ENCODE data around the gene TXNRD2. TPM values are rescaled to one million over a fixed set of nuclear protein-coding genes. Genes with fewer than 3 reads are reported as not detected.
A peak's percentile ranks its signal among the peaks of the same experiment; 100 is the strongest.

TXNRD2 gene
- total and polyA plus RNA-seq, 2 of the 4 experiments (the other 2 are of a cell fraction), result 15.6 to 25.7 TPM

DNA sequence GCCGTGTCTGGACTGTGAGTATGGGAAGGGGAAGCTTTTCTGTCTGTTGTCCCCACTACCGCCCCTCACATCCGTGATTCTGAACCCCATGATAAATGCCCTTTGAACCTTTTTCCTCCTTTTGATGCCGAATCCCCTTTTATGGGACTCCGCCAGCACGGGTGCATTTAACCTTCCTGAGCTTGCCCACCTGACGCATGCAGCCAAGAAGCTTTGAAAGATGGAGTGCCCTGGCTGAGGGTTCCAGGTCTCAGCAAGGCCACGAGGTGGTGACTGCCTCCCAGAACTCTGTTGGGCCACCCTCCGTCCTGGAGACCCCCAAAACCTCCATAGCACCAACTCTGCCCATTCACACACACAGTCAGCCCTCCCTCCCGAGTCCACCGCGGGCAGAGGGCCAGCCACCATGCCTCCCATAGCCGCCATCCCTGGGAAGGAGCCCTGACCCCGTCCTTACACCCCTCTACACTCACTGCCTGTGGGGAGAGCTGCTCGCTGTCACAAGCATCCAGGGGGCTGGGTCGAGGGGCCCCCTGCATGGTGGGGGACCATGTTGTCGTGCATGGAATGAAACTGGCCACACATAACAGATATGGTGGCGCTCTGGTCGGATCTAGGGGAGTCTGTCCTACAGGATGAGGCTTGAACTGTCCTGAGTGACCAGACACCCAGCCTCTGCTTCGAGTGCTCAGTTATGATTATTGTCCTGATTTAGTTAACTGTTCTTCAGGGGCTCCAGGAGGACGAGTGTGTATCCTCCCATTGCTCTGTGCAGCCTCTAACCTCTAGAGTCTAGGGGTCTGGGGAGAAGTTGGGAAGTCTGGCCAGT is 868 bp downstream of the TXNRD2 start:
- H3K4me3 ChIP-seq (ENCODE audit: insufficient read depth, low read depth, low read length), result peak overlapping the region; percentile 91
- BruUV-seq (replicated peaks), result no TSS peak
- DNase-seq (no peak), ATAC-seq (ENCODE audit: low read depth) (no peak)
- in situ Hi-C loops (cut with MboI; ENCODE audit: low sequenced_read_pairs) (no loop called here), dilution Hi-C loops (cut with HindIII; ENCODE audit: low sequenced_read_pairs, unreplicated experiment) (no loop called here), intact Hi-C loops (cut with micrococcal nuclease) (loop anchor here (5.0 kb wide), 1 partner anchor 48 kb away; no protein-coding TSS in a partner anchor)
- H3K4ac ChIP-seq (ENCODE audit: low read depth, low read length), result peak overlapping the region; percentile 95
- peaks cover 3% of the 10 kb centered on the region for H3K36me3 ChIP-seq (ENCODE audit: control insufficient read depth, insufficient read depth, low read length)
- POLR2A ChIA-PET (ENCODE audit: unreplicated experiment), result no interaction called here
- peak overlapping the region; percentile 98 for H3K23ac ChIP-seq (ENCODE audit: low read depth, low read length)
- peak overlapping the region; percentile 99 for H2BK5ac ChIP-seq (ENCODE audit: low read depth, low read length, poor library complexity, severe bottlenecking)
- peak overlapping the region; percentile 100 for H2AK9ac ChIP-seq (replicated peaks; ENCODE audit: low read depth, low read length, poor library complexity)
- peak overlapping the region; percentile 72 for H3K18ac ChIP-seq (ENCODE audit: low read depth, low read length)
- H3K9me3 ChIP-seq (ENCODE audit: control insufficient read depth, insufficient read depth, low read length), result peaks cover 8% of the 10 kb centered on the region
- H2BK120ac ChIP-seq (ENCODE audit: low read depth, low read length), result peak overlapping the region; percentile 75
- H3K4me2 ChIP-seq (ENCODE audit: low read depth, low read length), result peak overlapping the region; percentile 92
- peaks cover 11% of the 10 kb centered on the region for H3K9me1 ChIP-seq (ENCODE audit: insufficient read depth, low read length)
- peak overlapping the region; percentile 80; the same call in 2 of the 3 replicates for H2BK15ac ChIP-seq (ENCODE audit: low read depth, low read length)
- H3K14ac ChIP-seq (replicated peaks; ENCODE audit: low read depth, low read length), result peak overlapping the region; percentile 96
- H2AK5ac ChIP-seq (ENCODE audit: low read depth, low read length), result peak overlapping the region; percentile 95
- H3K9ac ChIP-seq (ENCODE audit: low read depth, low read length), result peak overlapping the region; percentile 100
- H4K5ac ChIP-seq (ENCODE audit: low read depth, low read length), result peak overlapping the region; percentile 95
- H4K8ac ChIP-seq (ENCODE audit: low read depth in 2 of 2, low read length in 2 of 2), result peak overlapping the region; percentile 95 to 96
- CTCF ChIA-PET, result no interaction called here
- H3K27ac ChIP-seq (ENCODE audit: insufficient read depth, low read length), result peak overlapping the region; percentile 99
- H2AFZ ChIP-seq (replicated peaks; ENCODE audit: low read length, poor library complexity), result peak overlapping the region; percentile 97
- H2BK20ac ChIP-seq (ENCODE audit: low read depth, low read length), result peak overlapping the region; percentile 46
- WGBS, 2 experiments (ENCODE audit: extremely low coverage in 2 of 2, insufficient read length in 1 of 2), result 83% methylated on average over 12 of the region's 21 CpGs; no CpG with 5 or more reads in 1 of the 2 experiments
- no peaks in the 10 kb centered on the region for H4K20me1 ChIP-seq (ENCODE audit: insufficient read depth, low read length)
- peaks cover 24% of the 10 kb centered on the region for H3K4me1 ChIP-seq (ENCODE audit: control insufficient read depth, insufficient read depth, low read length)
- no peaks in the 10 kb centered on the region for H3K27me3 ChIP-seq (ENCODE audit: control insufficient read depth, insufficient read depth, low read length)
- peaks cover 40 to 71% of the 10 kb centered on the region in 2 experiments for H3K79me1 ChIP-seq (ENCODE audit: low read depth in 1 of 2, low read length in 2 of 2)
- peak overlapping the region; percentile 85 for H3K56ac ChIP-seq (ENCODE audit: extremely low read depth, insufficient read depth, low read length)
- H4K91ac ChIP-seq (ENCODE audit: insufficient read depth, low read depth, low read length), result peak overlapping the region; percentile 97
- no peak for TF ChIP-seq BHLHE40 (IDR thresholded peaks at IDR 0.05; ENCODE audit: low read depth, low read length)
- TF ChIP-seq POLR2A (IDR thresholded peaks at IDR 0.05; ENCODE audit: low read depth, low read length), result no peak
- no peak for TF ChIP-seq SMC3 (IDR thresholded peaks at IDR 0.05; ENCODE audit: low read depth, low read length)
- TF ChIP-seq, protein P1, sequence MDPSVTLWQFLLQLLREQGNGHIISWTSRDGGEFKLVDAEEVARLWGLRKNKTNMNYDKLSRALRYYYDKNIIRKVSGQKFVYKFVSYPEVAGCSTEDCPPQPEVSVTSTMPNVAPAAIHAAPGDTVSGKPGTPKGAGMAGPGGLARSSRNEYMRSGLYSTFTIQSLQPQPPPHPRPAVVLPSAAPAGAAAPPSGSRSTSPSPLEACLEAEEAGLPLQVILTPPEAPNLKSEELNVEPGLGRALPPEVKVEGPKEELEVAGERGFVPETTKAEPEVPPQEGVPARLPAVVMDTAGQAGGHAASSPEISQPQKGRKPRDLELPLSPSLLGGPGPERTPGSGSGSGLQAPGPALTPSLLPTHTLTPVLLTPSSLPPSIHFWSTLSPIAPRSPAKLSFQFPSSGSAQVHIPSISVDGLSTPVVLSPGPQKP (IDR thresholded peaks at IDR 0.05; ENCODE audit: borderline replicate concordance, low read depth, low read length), result no peak
- no peak for TF ChIP-seq MAZ (IDR thresholded peaks at IDR 0.05; ENCODE audit: borderline replicate concordance, low read depth, low read length)
- TF ChIP-seq MAFK (IDR thresholded peaks at IDR 0.05; ENCODE audit: low read depth, low read length), result no peak
- TF ChIP-seq CHD1 (IDR thresholded peaks at IDR 0.05; ENCODE audit: low read depth, low read length), result no peak
- TF ChIP-seq RCOR1 (IDR thresholded peaks at IDR 0.05; ENCODE audit: insufficient replicate concordance, low read length), result no peak
- TF ChIP-seq RAD21 (IDR thresholded peaks at IDR 0.05; ENCODE audit: low read length), result no peak
- no peak for TF ChIP-seq CEBPB (IDR thresholded peaks at IDR 0.05; ENCODE audit: low read depth, low read length)
- no peak for TF ChIP-seq RFX5 (IDR thresholded peaks at IDR 0.05; ENCODE audit: low read depth, low read length)
- no peak for TF ChIP-seq MXI1 (IDR thresholded peaks at IDR 0.05; ENCODE audit: borderline replicate concordance, low read depth, low read length)
- TF ChIP-seq FOS (IDR thresholded peaks at IDR 0.05; ENCODE audit: low read depth, low read length), result no peak
- TF ChIP-seq, protein P2, sequence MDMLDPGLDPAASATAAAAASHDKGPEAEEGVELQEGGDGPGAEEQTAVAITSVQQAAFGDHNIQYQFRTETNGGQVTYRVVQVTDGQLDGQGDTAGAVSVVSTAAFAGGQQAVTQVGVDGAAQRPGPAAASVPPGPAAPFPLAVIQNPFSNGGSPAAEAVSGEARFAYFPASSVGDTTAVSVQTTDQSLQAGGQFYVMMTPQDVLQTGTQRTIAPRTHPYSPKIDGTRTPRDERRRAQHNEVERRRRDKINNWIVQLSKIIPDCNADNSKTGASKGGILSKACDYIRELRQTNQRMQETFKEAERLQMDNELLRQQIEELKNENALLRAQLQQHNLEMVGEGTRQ (IDR thresholded peaks at IDR 0.05; ENCODE audit: low read depth, low read length), result no peak

Measured in IMR-90 (cell line).